ENCODE data around the gene YTHDF2. TPM values are rescaled to one million over a fixed set of nuclear protein-coding genes. Genes with fewer than 3 reads are reported as not detected.

The YTHDF2 gene
- total and polyA plus RNA-seq, 2 donors (not counting 1 experiment from before 2014, with no cell fraction given): 26.3 to 58.8 TPM

- H3K27ac ChIP-seq (ENCODE audit: low read length in 2 of 2): no peak overlapping the region
- POLR2A ChIA-PET: no interaction called here
- Mint-ChIP-seq H3K4me3 (no peak overlapping the region), H3K9me3 (ENCODE audit: insufficient read depth) (no peaks in the 10 kb centered on the region), H3K27me3 (peaks cover 33% of the 10 kb centered on the region), H3K4me1 (no peaks in the 10 kb centered on the region), H3K27ac (no peak overlapping the region)
- H3K4me2 ChIP-seq (replicated peaks; ENCODE audit: low read depth, low read length, poor library complexity, severe bottlenecking): no peak overlapping the region
- ATAC-seq (ENCODE audit: low read depth) (no peak), DNase-seq (no peak)
- intact Hi-C loops (cut with micrococcal nuclease): no loop called here
- no peaks in the 10 kb centered on the region for H3K4me1 ChIP-seq (ENCODE audit: control insufficient read depth in 2 of 2, insufficient read depth in 2 of 2, low read length in 2 of 2)
- H4K20me1 ChIP-seq (ENCODE audit: control insufficient read depth, insufficient read depth, low read length, poor library complexity, severe bottlenecking): no peaks in the 10 kb centered on the region
- CTCF ChIA-PET: no interaction called here
- H3K79me2 ChIP-seq (ENCODE audit: control insufficient read depth, insufficient read depth, low read length): no peaks in the 10 kb centered on the region
- H3K4me3 ChIP-seq (ENCODE audit: control extremely low read depth in 1 of 5, extremely low read depth in 1 of 5, insufficient read depth in 1 of 5, low read depth in 2 of 5, low read length in 4 of 5): no peak overlapping the region
- TF ChIP-seq EZH2 (IDR thresholded peaks at IDR 0.05; ENCODE audit: borderline replicate concordance, insufficient read depth, low read depth, low read length, poor library complexity, severe bottlenecking): no peak
- TF ChIP-seq CTCF (IDR thresholded peaks at IDR 0.05): no peak
- H3K27me3 ChIP-seq (replicated peaks in 1 of 4; ENCODE audit: control extremely low read depth in 1 of 4, control insufficient read depth in 3 of 4, insufficient read depth in 4 of 4, low read length in 3 of 4): peaks cover 0 to 22% (median 2%) of the 10 kb centered on the region in 4 experiments
- no peak overlapping the region for H2AFZ ChIP-seq (ENCODE audit: insufficient read depth, low read depth, low read length, poor library complexity, severe bottlenecking)
- no peak overlapping the region for H3K9ac ChIP-seq (ENCODE audit: low read length)
- H3K9me3 ChIP-seq (ENCODE audit: control extremely low read depth in 1 of 3, control insufficient read depth in 2 of 3, insufficient read depth in 1 of 3, low read length in 2 of 3): peaks cover 0 to 4% (median 0%) of the 10 kb centered on the region in 3 donors
- H3K36me3 ChIP-seq (replicated peaks in 1 of 2; ENCODE audit: control extremely low read depth in 1 of 2, control insufficient read depth in 1 of 2, extremely low read depth in 1 of 2, insufficient read depth in 2 of 2, low read length in 1 of 2): no peaks in the 10 kb centered on the region
Measured at GRCh38 chr1:28819020-28819419, 82.3 kb downstream of the YTHDF2 start.

Small RNA genes lying within 50 kb of the gene (small RNA-seq; reads per million reads assigned to genes)
- gene RF00422 (ENCODE audit: insufficient read length, low read depth, low replicate concordance): not detected

Other genes with a start within 250 kb of the YTHDF2 start
- gene RCC1, start 230.9 kb upstream of the YTHDF2 start, total RNA-seq: 16.3 and 17.5 TPM in 2 replicates
- gene RCC1, start 230.9 kb upstream of the YTHDF2 start, polyA plus RNA-seq: 9.7 and 10.9 TPM in 2 replicates
- gene TRNAU1AP, start 183.9 kb upstream of the YTHDF2 start, total RNA-seq: 45.2 and 48.5 TPM in 2 replicates
- 39.8 and 42.1 TPM in 2 replicates for gene TRNAU1AP, start 183.9 kb upstream of the YTHDF2 start, polyA plus RNA-seq
- gene RAB42, start 144.7 kb upstream of the YTHDF2 start, total RNA-seq: not detected in 2 replicates
- not detected in 2 replicates for gene RAB42, start 144.7 kb upstream of the YTHDF2 start, polyA plus RNA-seq
- 18.5 and 19.1 TPM in 2 replicates for gene TAF12, start 93.9 kb upstream of the YTHDF2 start, total RNA-seq
- 15.8 and 22.5 TPM in 2 replicates for gene TAF12, start 93.9 kb upstream of the YTHDF2 start, polyA plus RNA-seq
- gene RNU11, start 88.3 kb upstream of the YTHDF2 start, total RNA-seq: not detected in 2 replicates
- not detected in 2 replicates for gene RNU11, start 88.3 kb upstream of the YTHDF2 start, polyA plus RNA-seq
- 21.7 and 24.8 TPM in 2 replicates for gene GMEB1, start 68.2 kb upstream of the YTHDF2 start, total RNA-seq
- gene GMEB1, start 68.2 kb upstream of the YTHDF2 start, polyA plus RNA-seq: 7.5 and 10.8 TPM in 2 replicates
- not detected in 2 replicates for gene OPRD1, start 75.2 kb downstream of the YTHDF2 start, total RNA-seq
- gene OPRD1, start 75.2 kb downstream of the YTHDF2 start, polyA plus RNA-seq: not detected in 2 replicates
- gene EPB41, start 177.6 kb downstream of the YTHDF2 start, total RNA-seq: 186 and 203 TPM in 2 replicates
- 44.8 and 45.8 TPM in 2 replicates for gene EPB41, start 177.6 kb downstream of the YTHDF2 start, polyA plus RNA-seq

All from B cell (primary cell).